SU-DHL-6 (cell line): Measurements from ENCODE around the gene RAD51B.

ENCODE experiments used
- EZH2phosphoT487 ChIP-seq: fragments of 200-600 bp; sonication (generic), shearing (Covaris generic); conservative IDR thresholded peaks from 2 replicates; pipeline ENCODE4 v1.6.1; 2018; ENCODE audit warnings: mild to moderate bottlenecking, antibody characterized with exemption, low read length, moderate library complexity, mixed read lengths
- TF ChIP-seq, protein P1 (sequence below): fragments of 200-600 bp; sonication (generic); IDR thresholded peaks from one replicate; pipeline ENCODE4 v1.5.1; 2017; ENCODE audit warnings: antibody characterized with exemption, mild to moderate bottlenecking, low read length, moderate library complexity; ENCODE audit not compliant: insufficient read depth, poor library complexity, severe bottlenecking

DNA sequence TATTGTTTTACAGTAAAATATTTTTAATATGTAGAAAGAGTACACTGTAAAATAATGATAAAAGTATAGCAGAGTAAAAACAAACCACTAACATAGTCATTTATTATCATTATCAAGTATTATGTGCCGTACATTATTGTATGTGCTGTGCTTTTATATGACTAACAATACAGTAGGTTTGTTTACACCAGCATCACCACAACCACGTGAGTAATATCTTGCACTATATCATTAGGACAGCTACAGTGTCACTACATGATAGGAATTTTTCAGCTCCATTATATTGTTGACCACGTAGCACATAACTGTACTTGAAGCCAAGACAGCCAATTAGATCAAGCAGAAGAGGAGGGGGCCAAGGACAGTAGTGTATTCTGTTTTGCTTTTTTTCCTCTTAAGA lies 415.4 kb downstream of the RAD51B start:
- TF ChIP-seq, protein P1, sequence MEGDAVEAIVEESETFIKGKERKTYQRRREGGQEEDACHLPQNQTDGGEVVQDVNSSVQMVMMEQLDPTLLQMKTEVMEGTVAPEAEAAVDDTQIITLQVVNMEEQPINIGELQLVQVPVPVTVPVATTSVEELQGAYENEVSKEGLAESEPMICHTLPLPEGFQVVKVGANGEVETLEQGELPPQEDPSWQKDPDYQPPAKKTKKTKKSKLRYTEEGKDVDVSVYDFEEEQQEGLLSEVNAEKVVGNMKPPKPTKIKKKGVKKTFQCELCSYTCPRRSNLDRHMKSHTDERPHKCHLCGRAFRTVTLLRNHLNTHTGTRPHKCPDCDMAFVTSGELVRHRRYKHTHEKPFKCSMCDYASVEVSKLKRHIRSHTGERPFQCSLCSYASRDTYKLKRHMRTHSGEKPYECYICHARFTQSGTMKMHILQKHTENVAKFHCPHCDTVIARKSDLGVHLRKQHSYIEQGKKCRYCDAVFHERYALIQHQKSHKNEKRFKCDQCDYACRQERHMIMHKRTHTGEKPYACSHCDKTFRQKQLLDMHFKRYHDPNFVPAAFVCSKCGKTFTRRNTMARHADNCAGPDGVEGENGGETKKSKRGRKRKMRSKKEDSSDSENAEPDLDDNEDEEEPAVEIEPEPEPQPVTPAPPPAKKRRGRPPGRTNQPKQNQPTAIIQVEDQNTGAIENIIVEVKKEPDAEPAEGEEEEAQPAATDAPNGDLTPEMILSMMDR: no peak
- no peak for TF ChIP-seq EZH2phosphoT487
